GM18511 (cell line): ENCODE data around the gene CPEB3.
A peak's percentile ranks its signal among the peaks of the same experiment; 100 is the strongest.

Experiments
- ATAC-seq: cut with Tn5 transposase; IDR thresholded peaks from one replicate; pipeline ENCODE4 v1.9.1; 2021; ENCODE audit warnings: mild to moderate bottlenecking, moderate library complexity; ENCODE audit not compliant: unreplicated experiment

Gene CPEB3

DNA sequence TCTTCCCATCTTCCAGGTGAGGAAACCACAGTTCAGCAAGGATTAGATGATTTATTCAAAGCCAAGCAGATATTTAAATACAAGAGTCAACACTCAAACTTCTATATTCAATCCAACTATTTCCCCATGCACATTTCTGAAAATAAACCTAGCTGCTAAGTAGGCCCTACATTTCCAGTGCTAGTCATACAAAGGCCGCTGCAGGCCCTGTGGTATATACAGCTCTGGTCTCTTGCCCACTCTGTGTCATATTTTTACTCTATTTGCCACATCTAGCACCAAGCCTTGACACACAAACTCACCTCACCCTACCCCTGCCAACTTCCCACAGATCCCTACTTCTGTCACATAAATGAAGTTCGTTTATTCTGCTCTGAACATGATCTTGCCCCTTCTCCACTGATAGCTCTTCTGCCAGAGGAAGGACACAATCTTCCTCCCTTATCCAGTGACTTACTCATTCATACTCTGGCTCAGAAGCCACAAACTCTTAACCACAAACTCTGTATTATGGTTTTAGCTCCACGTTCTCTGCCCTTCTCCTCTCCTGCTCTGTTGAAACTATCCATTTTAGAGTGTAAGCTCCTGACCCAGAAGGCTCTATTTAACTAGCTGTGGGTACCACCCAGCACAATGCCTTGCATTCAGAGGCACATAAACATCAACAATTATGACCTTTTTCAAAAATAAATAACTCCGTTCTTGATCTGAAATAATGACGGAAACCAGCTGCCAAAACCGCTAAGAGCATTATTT, 180.7 kb downstream of the CPEB3 start:
- no peak for ATAC-seq

DNA sequence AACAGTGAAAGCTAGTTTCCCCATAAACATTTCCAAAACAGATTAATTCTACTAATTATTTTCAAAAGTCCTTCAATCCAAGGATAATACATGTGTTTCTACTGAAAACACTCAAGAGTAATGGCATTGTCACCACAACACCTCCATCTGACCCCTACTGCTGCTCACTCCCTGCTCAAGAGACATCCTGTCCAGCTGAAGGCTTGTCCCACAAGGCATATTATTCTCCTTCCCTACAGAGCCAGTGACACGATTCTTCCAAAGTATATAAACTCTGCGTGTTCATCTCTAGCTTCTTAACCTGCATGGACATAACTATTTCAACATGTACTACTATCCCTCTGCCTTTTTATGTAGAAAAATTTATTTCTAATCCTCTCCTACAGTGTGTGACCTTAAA, 182.1 kb downstream of the CPEB3 start:
- no peak for ATAC-seq

DNA sequence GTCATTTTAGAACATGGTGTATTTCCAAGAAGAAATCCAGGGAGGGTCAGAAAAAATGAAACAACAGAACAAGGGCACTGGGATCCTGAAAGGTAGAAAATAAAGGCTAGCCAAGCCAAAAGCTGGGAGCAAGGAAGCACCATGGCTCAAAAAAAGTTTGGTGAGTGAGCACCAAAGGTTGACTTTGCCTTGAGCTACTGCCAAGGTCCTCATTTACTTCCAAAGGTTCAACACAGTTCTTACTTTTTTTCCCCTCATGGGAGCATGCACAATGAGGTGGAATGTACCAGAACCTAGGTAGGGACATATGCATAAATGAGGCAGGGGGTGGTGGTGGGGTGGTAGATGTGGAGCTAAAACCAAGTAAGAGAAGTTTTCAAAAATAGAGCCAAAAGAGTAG, 182.8 kb downstream of the CPEB3 start:
- ATAC-seq, result no peak

DNA sequence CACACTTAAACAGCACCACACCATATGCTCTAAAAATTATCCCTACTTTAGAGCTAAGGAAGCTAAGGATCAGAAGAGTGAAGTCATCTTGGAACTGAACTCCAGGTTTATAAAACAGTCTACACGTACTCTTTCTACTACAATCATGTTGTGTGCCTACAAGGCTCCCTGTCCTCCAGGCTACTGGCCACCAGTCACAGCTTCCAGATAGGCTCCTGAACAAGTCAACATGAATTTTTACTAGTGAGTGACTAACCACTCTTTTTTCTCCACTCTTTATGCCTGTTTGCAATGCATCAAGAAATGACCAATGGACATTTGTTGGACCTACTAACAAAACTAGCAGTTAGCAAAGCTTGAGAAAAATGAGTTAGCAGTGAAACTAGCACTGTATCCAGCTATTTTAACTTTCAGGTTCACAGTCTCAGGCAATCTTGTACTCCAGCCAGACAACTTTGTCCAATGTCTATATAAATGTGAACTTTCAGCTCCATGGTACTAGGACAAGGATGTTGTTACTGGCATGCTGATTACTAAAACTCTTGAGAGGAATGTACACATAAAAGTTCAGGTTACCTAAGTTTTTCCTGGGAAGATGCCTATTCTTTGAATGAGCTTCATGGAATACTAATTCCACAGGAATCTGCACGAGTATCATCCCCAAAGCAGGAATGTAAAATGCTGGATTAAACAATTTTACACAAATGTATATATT, 187.3 kb downstream of the CPEB3 start:
- no peak for ATAC-seq

DNA sequence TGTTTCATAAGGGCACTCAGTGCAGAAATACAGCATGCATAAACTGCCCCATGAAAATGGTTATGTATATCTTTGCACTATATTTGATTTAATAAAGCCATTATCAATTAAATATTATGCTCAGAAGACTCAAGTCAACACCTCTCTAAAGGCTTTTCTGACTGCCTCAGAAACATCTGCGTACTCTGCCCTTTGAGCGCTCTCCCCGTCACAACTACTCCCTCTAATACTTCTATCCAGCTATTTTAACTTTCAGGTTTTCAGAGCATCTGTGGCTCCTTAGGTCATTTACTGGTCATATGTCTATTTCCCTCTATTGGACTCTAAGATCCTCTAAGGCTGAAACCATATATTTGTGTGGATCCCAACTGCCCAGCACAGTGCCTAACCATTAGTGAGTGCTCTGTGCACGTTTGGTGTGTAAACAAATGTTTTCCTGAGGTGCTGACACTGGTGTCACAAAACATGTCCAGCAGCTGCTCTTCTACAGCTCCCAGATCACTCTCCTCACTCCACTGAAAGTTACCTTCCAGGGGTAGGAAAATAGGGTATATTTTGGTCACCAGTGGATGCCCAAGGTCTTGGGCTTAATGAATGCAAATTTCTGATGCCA, 188.2 kb downstream of the CPEB3 start:
- ATAC-seq, result no peak

DNA sequence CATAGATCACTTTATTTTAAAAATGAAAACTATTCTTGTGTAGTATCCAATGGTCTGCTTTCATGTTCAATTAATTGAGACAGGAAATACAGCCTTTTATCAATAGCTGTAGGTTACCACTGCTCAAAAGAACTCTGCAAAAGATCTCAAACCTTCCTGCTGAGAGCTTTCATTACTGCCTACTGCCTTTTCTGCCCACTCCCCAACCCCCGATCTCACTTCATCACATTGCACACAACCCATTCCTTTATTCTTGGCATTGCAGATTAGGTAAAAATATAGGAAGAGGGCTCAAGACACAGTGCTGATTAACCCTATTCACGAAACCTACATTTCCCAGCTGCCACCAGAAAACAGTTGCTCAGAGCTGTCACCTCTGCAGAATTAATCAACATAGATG, 195.9 kb downstream of the CPEB3 start:
- no peak for ATAC-seq

DNA sequence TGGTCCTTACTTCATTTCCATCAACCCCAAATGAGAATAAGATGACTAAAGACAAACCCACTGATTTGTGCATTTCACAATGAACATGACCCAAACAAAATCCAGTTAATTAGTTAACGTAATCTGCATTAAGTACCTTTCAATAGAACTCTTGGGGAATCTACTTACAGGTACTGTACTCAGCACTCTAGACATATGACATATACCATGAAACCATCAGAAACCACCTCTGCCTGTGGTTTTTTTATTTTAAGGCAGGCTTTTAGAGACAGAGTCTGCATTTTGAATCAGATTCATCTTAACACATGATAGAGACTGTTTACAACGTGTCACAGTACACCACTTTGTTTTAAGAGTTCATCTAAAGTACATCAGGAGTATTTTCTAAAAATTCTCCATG, 198.9 kb downstream of the CPEB3 start:
- ATAC-seq, result no peak

DNA sequence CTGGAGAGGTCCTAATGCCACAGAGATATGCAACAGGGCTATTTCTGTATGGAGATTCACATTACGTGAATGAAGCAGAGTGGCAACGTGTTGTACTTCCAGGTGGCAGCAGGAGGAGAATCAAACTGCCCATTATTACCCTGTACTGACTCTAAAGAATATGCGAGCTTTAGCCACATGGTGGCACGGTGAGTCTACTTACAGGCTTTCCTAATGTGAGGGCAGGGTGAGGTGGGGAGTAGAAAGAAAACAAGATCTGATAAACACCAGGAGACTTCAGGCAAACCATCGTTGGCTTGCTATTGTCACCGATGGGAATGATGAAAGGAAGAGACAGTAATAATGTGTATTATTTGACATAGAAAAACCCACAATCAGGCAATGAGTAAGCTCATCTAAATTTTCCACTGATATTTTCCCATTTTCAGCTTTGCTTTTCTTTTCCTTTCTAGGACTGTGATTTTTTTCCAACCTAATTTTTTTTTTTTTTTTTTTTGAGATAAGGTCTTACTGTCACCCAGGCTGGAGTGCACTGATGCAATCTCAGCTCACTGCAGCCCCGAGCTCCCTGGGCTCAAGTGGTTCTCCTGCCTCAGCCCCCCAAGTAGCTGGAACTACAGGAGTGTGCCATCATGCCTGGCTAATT, 203.0 kb downstream of the CPEB3 start:
- peak; percentile 98 for ATAC-seq

DNA sequence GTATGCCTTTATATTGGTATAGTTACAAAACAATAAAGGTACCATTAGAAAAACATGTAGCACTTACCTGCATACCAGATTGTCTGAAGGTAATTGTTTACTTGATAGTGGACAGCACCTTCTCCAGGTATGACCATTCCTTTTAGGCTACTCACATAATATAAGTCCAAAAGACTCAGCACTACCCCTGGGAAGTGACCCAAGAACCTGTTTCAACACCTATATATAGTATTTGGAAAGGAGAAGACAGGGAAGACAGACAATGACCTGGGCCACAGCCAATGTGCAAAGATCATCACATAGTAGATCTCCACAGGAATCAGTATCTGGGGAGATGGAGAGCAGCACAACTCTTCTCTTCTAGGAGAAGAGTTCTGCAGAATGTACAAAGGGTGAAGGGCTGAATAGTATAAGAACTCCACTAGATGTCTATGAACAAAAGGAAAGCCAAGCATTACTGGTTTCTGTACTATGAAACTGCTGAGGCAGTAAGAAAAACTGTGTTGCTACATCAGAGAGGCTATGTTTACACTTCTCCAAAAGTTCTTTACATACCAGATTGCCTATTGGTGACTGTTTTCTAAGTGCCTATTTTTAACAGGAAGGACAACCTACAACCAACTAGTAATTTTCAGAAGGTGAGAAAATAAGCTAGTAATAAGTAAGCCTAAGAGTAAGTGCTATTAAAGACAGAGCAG, 208.1 kb downstream of the CPEB3 start:
- ATAC-seq, result no peak

DNA sequence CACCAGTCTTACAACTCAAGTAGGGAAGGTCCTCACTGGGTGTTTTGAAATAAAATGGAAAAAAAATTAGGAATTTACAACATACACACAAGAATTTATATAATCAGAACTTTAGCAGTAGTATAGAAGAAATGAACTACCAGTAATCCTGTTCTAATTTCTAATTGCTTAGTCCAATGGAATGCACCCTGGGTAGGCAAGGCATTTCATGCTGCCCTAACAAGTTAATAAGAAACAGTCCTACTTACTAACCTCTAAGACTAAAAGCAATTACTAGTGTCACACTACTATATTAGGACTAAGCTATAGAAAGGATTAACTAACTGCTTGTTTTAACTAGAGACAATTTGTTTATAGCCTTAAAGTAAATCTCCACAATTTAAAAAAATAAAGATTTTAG, 209.2 kb downstream of the CPEB3 start:
- no peak for ATAC-seq

DNA sequence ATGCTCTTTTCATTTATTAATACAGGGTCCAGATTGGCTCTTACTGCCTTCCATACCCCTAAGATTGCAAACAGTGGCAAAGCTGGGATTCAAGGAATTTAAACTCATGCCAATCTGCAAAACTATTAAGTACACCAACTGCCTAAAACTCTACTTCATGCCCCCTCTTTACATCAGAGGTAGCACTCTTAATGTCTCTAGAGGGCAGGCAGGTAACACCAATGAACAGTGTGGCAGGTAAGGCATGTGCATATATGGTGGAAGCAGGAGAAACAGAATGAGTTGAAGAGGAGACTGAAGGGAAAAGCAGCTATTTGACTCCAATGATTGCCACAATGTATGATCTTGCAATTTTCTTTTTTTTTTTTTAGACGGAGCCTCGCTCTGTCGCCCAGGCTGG, 210.6 kb downstream of the CPEB3 start:
- no peak for ATAC-seq

DNA sequence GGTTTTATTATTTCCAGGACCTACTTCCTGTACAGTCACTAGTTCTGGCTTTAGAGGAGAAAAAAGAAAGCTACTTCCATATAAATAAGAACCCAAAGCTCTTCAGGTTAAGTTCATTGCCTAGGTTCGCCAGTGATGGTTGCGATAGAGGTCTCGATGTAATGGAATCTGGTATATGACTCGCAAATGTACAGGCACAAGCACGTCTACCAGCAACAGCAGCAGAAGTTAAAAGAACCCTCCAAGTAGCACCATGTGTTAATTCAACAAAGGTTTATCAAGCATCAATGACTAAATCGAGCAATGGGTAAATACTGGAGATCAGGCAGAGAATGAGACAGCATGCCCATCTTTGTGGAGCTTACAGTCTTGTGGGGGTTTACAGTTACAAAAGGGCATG, 211.9 kb downstream of the CPEB3 start:
- no peak for ATAC-seq

DNA sequence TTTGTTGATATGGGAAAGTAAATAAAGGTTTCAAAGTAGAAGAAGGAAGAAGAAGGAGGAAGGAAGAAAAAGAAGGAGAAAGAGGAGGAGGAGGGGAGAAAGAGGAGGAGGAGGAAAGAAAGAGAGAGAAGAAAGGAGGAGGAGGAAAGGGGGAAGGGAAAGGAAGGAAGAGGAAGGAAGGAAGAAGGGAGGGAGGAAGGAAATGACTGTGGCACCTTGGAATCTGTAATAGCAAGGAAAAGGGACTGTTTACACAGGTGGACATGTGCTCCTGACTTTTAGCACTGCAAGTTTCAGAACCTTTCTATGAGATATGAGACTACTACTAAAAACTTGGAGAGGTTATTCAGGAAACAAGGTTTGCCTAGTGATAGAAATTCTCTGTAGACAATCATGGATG, 214.2 kb downstream of the CPEB3 start:
- ATAC-seq, result no peak

DNA sequence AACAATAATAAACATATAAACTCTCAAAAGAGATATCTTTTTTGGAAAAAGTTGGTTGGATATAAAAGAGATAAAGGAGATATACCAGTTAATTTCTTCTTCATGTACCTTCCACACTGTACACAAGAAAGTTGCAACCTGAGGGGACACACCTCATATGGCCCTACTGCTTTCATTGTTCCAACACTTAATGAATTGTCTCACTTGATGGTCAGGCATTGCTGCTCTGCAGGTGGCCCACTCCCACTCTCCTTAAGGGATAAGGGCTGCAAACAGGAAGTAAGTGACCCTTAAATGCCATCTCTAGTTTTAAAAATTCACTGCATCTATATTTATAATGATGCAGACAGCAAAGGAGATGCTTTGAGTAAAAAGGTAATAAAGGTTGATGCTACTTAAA, 215.0 kb downstream of the CPEB3 start:
- ATAC-seq, result no peak

DNA sequence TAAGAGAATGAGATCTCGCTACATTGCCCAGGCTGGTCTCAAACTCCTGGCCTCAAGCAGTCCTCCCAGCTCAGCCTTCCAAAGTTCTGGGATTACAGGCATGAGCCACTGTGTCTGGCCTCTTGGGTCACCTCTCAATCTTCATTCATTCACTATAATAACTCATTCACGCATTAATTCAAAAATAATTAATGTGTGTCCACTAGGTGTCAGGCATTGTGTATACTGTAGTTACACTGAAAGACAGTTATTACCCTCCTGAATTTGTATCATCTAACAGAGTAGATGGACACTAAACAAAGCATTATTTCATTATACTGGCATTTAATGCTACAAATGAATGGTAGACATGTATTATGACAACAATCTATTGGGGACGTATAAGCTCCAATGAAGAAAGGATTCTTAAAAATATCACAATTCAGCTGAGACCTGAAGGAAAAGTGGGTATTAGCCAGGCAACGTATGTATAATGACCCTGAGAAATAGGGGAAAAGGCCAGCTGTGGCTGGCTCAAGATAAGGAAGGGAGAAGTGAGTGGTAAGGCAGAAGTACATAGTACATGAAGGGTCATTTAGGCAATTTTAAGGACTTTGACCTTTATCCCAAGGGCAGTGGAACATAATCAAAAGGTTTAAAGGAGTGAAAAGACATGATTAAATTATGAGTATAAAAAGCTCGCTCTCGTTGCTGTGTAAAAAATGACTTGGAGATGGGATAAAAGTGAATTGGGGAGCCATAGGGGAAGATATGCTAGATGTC, 216.6 kb downstream of the CPEB3 start:
- ATAC-seq, result no peak

DNA sequence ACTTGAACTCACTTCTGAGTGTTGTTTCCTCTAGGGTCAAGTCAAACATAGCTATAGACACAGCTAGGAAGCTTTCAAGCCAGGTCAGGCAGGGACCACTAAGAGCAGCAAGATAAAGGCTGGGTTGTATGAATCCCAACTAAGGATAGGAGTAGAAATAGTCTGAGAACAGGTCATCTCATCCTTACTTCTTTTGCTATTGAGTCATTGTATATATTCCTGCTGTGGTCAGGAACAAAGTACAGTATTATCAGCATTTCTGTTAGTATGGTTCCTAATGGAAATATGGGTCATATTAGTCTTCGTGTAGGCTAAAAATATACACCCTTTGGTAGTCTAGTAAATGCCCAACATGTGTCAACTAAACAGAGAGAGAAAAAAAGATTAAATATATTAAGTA, 222.0 kb downstream of the CPEB3 start:
- no peak for ATAC-seq

DNA sequence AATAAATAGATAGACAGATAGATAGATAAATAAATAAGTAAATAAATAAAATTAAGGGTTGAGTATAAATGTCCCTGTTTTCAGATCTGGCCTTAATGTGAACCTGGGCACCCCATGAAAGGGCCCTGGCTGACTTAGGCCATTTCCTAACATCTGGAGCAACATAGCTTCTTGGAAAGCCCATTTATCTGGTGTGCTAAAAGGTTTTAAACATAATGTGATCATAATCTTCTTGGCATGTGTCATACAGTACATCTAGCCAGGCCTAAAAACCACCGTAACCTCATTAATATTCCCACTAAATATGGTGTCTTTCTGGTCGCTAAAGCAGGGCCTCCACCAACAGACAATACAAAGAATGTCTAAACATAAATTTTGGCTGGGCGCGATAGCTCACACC, 224.5 kb downstream of the CPEB3 start:
- ATAC-seq, result no peak

DNA sequence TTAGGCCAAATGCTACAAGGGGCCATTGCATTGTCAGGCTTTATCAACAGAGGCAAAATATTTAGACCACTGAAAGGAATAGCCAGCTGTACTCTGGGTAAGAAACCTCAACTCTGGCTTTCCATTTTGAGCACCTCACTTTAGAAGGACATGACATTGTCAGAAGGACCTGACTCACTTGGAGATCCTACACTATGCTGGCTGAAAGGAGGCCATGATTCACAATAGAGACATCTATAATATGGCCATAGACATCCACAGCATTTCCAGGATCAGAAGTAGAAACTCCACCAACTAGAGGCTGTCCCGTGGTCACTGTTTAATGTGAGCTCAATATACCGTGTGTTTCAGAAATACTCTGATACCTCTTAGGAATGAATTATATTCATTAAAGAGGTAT, 226.4 kb downstream of the CPEB3 start:
- no peak for ATAC-seq

DNA sequence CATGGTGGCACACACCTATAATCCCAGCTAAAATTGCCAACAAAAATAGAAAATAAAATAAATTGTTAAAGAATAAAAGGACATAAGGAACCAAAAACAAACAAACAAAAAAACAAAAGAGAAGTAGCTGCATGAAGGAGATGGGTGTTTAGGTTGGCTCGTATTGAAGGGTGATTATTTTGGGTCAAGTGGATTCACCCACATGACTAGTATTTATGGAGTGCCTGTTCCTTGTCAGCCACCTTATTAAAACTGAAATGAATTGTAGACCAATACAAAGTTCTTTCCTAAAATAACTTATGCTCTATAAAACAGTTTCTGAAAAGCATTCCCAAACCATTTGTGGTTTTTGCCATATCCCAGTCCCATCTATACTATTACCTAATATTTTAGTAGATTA, 228.6 kb downstream of the CPEB3 start:
- no peak for ATAC-seq

DNA sequence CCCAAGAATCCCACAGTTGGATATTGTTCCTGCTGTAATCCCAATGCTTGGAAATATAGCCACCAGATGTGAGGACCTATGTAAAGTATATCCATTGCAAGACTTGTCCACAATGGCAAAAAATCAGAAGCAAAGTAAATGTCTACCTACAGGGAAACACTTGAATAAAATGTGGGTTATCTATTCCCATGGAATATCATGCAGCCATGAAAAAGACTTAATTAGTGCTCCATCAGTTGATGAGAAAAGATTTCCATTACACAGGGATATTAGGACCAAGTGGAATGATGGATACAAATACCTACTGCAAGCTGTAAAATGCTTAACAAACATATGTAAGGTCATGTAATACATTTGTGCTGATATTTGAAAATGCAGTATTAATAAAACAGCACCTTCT, 236.1 kb downstream of the CPEB3 start:
- ATAC-seq, result no peak
